Endodermal cell (in vitro differentiated cells): ENCODE measurements around the gene TPCN2. TPM values are rescaled to one million over a fixed set of nuclear protein-coding genes. Genes with fewer than 3 reads are reported as not detected.

ENCODE experiments used
- DNase-seq: peaks from one replicate; pipeline ENCODE4 v3.0.0-alpha.2; 2017
- H3K27ac ChIP-seq: 2 replicates; pipeline ENCODE4 v1.5.1; 2013; ENCODE audit warnings: mild to moderate bottlenecking, low read depth, low read length, moderate library complexity
- H3K27me3 ChIP-seq: 2 replicates; pipeline ENCODE4 v1.6.1; 2013; ENCODE audit warnings: mild to moderate bottlenecking, low read length, moderate library complexity; ENCODE audit not compliant: insufficient read depth, control insufficient read depth, poor library complexity, severe bottlenecking
- H3K36me3 ChIP-seq: 2 replicates; pipeline ENCODE4 v1.7.0; 2013; ENCODE audit warnings: mild to moderate bottlenecking, low read length, moderate library complexity; ENCODE audit not compliant: control insufficient read depth, insufficient read depth
- H3K4me1 ChIP-seq: one replicate; pipeline ENCODE4 v1.7.0; 2013; ENCODE audit warnings: low read length; ENCODE audit not compliant: control insufficient read depth, insufficient read depth
- H3K4me3 ChIP-seq: 2 replicates; pipeline ENCODE4 v1.5.1; 2013; ENCODE audit warnings: mild to moderate bottlenecking, low read length, moderate library complexity
- H3K9ac ChIP-seq: 2 replicates; pipeline ENCODE4 v1.6.1; 2013; ENCODE audit warnings: mild to moderate bottlenecking, low read length, moderate library complexity; ENCODE audit not compliant: poor library complexity, severe bottlenecking; ENCODE audit errors: extremely low read depth
- H3K9me3 ChIP-seq: 2 replicates; pipeline ENCODE4 v1.6.1; 2013; ENCODE audit warnings: mild to moderate bottlenecking, low read length, moderate library complexity; ENCODE audit not compliant: control insufficient read depth
- H3K27ac Mint-ChIP-seq: 2 replicates; pipeline ENCODE4 v1.8.0; 2020; ENCODE audit warnings: mixed read lengths
- H3K27me3 Mint-ChIP-seq: 2 replicates; pipeline ENCODE4 v1.8.0; 2021; ENCODE audit warnings: mild to moderate bottlenecking, mixed read lengths; ENCODE audit not compliant: insufficient read depth
- H3K36me3 Mint-ChIP-seq: 2 replicates; pipeline ENCODE4 v1.8.0; 2020; ENCODE audit warnings: low read depth, mixed read lengths
- H3K4me1 Mint-ChIP-seq: 2 replicates; pipeline ENCODE4 v1.8.0; 2020; ENCODE audit warnings: mixed read lengths
- H3K4me3 Mint-ChIP-seq: 2 replicates; pipeline ENCODE4 v1.8.0; 2020; ENCODE audit warnings: mild to moderate bottlenecking, moderate library complexity, mixed read lengths
- H3K9me3 Mint-ChIP-seq: 2 replicates; pipeline ENCODE4 v1.8.0; 2020; ENCODE audit warnings: mild to moderate bottlenecking, mixed read lengths
- CTCF ChIP-seq: fragments of 200-600 bp; sonication (generic); conservative IDR thresholded peaks from 2 replicates; pipeline ENCODE4 v1.5.0; 2021; ENCODE audit warnings: antibody characterized with exemption, mild to moderate bottlenecking
- WGBS, 2 experiments: methylation state at CpG; one replicate each; pipeline versions ENCODE4 v1.1.5 to v1.1.7; 2013; ENCODE audit warnings: missing lambda C conversion rate in 2 of 2, mixed read lengths in 1 of 2; ENCODE audit not compliant: insufficient coverage in 1 of 2, insufficient read length in 1 of 2; 5-methylcytosine and 5-hydroxymethylcytosine counted together
- total RNA-seq, 2 donors: library from RNA; stranded (reverse); fragmentation: NEBNext Ultra II Directional in 1 of 2; extraction: Animal tissue kit (Norgen Biotek cat#: 25700) in 1 of 2; gene quantifications; 2 replicates in 1 of 2; 3 replicates in 1 of 2; pipeline ENCODE4 v1.2.1, GENCODE V29; 2021

TPCN2 gene
- total RNA-seq, 2 donors from 2014 or later, result 20.7 to 27.9 TPM

DNA sequence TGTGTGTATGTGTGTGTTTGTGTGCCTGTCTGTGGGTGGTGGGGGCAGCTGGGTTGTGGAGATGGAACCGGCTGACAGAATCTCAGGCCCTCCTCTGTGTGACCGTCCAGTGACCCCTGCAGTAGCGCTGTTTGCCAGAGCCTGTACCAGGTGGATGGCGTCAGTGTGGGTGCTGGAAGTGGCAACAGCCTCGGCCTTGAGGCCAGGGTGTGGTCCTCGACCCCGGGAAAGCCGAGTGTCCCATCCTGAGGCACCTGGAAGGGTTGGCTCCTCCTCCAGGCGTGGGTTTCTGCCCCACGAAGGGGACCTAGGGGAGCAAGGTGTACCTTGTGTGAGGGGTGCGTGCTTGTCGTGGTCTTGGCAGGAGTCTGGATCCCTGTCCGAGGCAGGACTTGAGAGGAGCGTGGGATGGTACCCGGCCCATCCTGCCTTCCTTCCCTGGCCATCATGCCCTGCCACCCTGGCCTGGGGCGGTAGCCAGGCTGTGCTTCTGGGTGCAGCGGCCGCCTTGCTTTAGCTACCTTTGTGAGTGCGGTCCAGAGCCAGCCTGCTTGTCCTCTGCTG is 16.5 kb downstream of the TPCN2 start:
- H3K4me1 Mint-ChIP-seq, result peaks cover 3% of the 10 kb centered on the region
- H3K4me3 Mint-ChIP-seq, result no peak overlapping the region
- H3K27me3 Mint-ChIP-seq, result no peaks in the 10 kb centered on the region
- DNase-seq, result no peak
- Histone ChIP-seq H3K36me3 (no peaks in the 10 kb centered on the region), H3K27ac (no peak overlapping the region), H3K27me3 (no peaks in the 10 kb centered on the region), H3K4me3 (no peak overlapping the region), H3K4me1 (no peaks in the 10 kb centered on the region), H3K9me3 (no peaks in the 10 kb centered on the region), H3K9ac (no peak overlapping the region)
- no peak for TF ChIP-seq CTCF
- no peak overlapping the region for H3K27ac Mint-ChIP-seq
- H3K36me3 Mint-ChIP-seq, result peaks cover 8% of the 10 kb centered on the region
- no peaks in the 10 kb centered on the region for H3K9me3 Mint-ChIP-seq
- WGBS, 2 experiments, result 92 to 96% methylated on average over 15 to 19 of the region's 19 CpGs

GRCh38 chr11:69066122-69067112 is 17.7 kb downstream of the TPCN2 start:
- DNase-seq, result no peak
- H3K4me3 ChIP-seq, result no peak overlapping the region
- Mint-ChIP-seq H3K4me1 (no peaks in the 10 kb centered on the region), H3K27me3 (no peaks in the 10 kb centered on the region), H3K4me3 (no peak overlapping the region), H3K9me3 (no peaks in the 10 kb centered on the region), H3K36me3 (peaks cover 13% of the 10 kb centered on the region), H3K27ac (no peak overlapping the region)
- no peak for TF ChIP-seq CTCF
- 87 to 90% methylated on average over 21 to 30 of the region's 30 CpGs for WGBS, 2 experiments
- H3K9ac ChIP-seq, result no peak overlapping the region
- no peak overlapping the region for H3K27ac ChIP-seq
- H3K27me3 ChIP-seq, result no peaks in the 10 kb centered on the region
- H3K36me3 ChIP-seq, result peaks cover 3% of the 10 kb centered on the region
- no peaks in the 10 kb centered on the region for H3K9me3 ChIP-seq
- H3K4me1 ChIP-seq, result no peaks in the 10 kb centered on the region

GRCh38 chr11:69067200-69067599 is 18.5 kb downstream of the TPCN2 start:
- H3K9me3 Mint-ChIP-seq, result no peaks in the 10 kb centered on the region
- Histone ChIP-seq H3K27me3 (no peaks in the 10 kb centered on the region), H3K4me1 (no peaks in the 10 kb centered on the region), H3K9ac (no peak overlapping the region), H3K27ac (no peak overlapping the region), H3K9me3 (no peaks in the 10 kb centered on the region), H3K36me3 (peaks cover 9% of the 10 kb centered on the region), H3K4me3 (no peak overlapping the region)
- H3K36me3 Mint-ChIP-seq, result peaks cover 9% of the 10 kb centered on the region
- no peak overlapping the region for H3K4me3 Mint-ChIP-seq
- TF ChIP-seq CTCF, result no peak
- no peaks in the 10 kb centered on the region for H3K27me3 Mint-ChIP-seq
- H3K4me1 Mint-ChIP-seq, result no peaks in the 10 kb centered on the region
- no peak for DNase-seq
- 86 to 92% methylated on average over 1 to 13 of the region's 13 CpGs for WGBS, 2 experiments
- H3K27ac Mint-ChIP-seq, result no peak overlapping the region
